Thoracic aorta (tissue), 2 donors: ENCODE results near the gene STK36. TPM values are rescaled to one million over a fixed set of nuclear protein-coding genes. Genes with fewer than 3 reads are reported as not detected.

Source experiments
- ATAC-seq: fragments of 150-250 bp; one replicate; pipeline ENCODE4 v1.8.0; 2017; ENCODE audit warnings: low read depth; ENCODE audit not compliant: insufficient number of reproducible peaks, low FRiP score
- DNase-seq: peaks from one replicate; pipeline ENCODE4 v3.0.0-alpha.2; 2020; ENCODE audit warnings: low spot score
- H3K27ac ChIP-seq, 2 donors: fragments of 200-600 bp; sonication (generic); 1 replicate in 1 of 2; 2 replicates in 1 of 2; pipeline ENCODE4 v1.5.1; 2016; ENCODE audit warnings: mild to moderate bottlenecking in 2 of 2, moderate library complexity in 2 of 2
- H3K27me3 ChIP-seq: fragments of 200-600 bp; sonication (generic); replicated peaks from 2 replicates; pipeline ENCODE4 v1.6.0; 2016; ENCODE audit warnings: mild to moderate bottlenecking; ENCODE audit not compliant: insufficient read depth
- H3K36me3 ChIP-seq: fragments of 200-600 bp; sonication (generic); one replicate; pipeline ENCODE4 v1.5.1; 2016
- H3K4me1 ChIP-seq, 2 donors: fragments of 200-600 bp; sonication (generic); 1 replicate in 1 of 2; 2 replicates in 1 of 2; pipeline versions ENCODE4 v1.5.1 to v1.6.0; 2016; ENCODE audit warnings: low read depth in 2 of 2, mild to moderate bottlenecking in 1 of 2; ENCODE audit not compliant: control insufficient read depth in 1 of 2
- H3K4me3 ChIP-seq: fragments of 200-600 bp; sonication (generic); 2 replicates; pipeline ENCODE4 v1.5.1; 2016; ENCODE audit warnings: mild to moderate bottlenecking
- H3K9me3 ChIP-seq: fragments of 200-600 bp; sonication (generic); 2 replicates; pipeline ENCODE4 v1.5.1; 2016
- total RNA-seq, 2 donors: library from RNA; depleted of rRNA; stranded (reverse); fragments of >200 nt; gene quantifications; one replicate each; pipeline versions ENCODE4 v1.1.0 to v1.2.3, GENCODE V29; 2016
- TF ChIP-seq, protein P1 (sequence below): fragments of 200-600 bp; sonication (generic); IDR thresholded peaks from one replicate; pipeline ENCODE4 v1.5.1; 2019; ENCODE audit warnings: antibody characterized with exemption

The STK36 gene
- total RNA-seq, 2 donors from 2014 or later = 26.0 to 55.4 TPM

DNA sequence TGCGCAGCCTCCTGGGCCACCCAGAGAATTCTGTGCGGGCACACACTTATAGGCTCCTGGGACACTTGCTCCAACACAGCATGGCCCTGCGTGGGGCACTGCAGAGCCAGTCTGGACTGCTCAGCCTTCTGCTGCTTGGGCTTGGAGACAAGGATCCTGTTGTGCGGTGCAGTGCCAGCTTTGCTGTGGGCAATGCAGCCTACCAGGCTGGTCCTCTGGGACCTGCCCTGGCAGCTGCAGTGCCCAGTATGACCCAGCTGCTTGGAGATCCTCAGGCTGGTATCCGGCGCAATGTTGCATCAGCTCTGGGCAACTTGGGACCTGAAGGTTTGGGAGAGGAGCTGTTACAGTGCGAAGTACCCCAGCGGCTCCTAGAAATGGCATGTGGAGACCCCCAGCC, 27.0 kb downstream of the STK36 start:
- Histone ChIP-seq H3K27ac (no peak overlapping the region), H3K4me3 (no peak overlapping the region), H3K9me3 (no peaks in the 10 kb centered on the region), H3K27me3 (no peaks in the 10 kb centered on the region), H3K4me1 (no peaks in the 10 kb centered on the region), H3K36me3 (peaks cover 40% of the 10 kb centered on the region)
- DNase-seq (no peak), ATAC-seq (no peak)
- TF ChIP-seq, protein P1, sequence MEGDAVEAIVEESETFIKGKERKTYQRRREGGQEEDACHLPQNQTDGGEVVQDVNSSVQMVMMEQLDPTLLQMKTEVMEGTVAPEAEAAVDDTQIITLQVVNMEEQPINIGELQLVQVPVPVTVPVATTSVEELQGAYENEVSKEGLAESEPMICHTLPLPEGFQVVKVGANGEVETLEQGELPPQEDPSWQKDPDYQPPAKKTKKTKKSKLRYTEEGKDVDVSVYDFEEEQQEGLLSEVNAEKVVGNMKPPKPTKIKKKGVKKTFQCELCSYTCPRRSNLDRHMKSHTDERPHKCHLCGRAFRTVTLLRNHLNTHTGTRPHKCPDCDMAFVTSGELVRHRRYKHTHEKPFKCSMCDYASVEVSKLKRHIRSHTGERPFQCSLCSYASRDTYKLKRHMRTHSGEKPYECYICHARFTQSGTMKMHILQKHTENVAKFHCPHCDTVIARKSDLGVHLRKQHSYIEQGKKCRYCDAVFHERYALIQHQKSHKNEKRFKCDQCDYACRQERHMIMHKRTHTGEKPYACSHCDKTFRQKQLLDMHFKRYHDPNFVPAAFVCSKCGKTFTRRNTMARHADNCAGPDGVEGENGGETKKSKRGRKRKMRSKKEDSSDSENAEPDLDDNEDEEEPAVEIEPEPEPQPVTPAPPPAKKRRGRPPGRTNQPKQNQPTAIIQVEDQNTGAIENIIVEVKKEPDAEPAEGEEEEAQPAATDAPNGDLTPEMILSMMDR = no peak

DNA sequence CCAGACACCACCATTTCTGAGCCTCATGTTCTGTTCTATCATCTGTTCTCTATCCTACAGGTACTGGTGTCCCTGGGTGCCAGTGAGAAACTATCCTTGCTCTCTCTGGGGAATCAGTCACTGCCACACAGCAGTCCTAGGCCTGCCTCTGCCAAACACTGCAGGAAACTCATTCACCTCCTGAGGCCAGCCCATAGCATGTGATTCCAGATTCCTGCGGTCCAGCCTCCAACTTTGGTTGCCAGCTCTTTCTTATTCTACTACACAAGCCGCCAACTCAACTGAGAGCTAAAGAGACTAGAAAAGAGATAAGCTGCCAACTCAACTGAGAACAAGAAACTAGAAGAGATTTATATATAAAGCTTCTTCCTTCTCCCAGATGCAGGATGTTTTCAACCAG, 29.9 kb downstream of the STK36 start:
- no peak overlapping the region for H3K4me3 ChIP-seq
- TF ChIP-seq, protein P1 = no peak
- no peaks in the 10 kb centered on the region for H3K9me3 ChIP-seq
- H3K27ac ChIP-seq = no peak overlapping the region
- no peaks in the 10 kb centered on the region for H3K4me1 ChIP-seq
- ATAC-seq = no peak
- DNase-seq = no peak
- no peaks in the 10 kb centered on the region for H3K27me3 ChIP-seq
- peaks cover 23% of the 10 kb centered on the region for H3K36me3 ChIP-seq

DNA sequence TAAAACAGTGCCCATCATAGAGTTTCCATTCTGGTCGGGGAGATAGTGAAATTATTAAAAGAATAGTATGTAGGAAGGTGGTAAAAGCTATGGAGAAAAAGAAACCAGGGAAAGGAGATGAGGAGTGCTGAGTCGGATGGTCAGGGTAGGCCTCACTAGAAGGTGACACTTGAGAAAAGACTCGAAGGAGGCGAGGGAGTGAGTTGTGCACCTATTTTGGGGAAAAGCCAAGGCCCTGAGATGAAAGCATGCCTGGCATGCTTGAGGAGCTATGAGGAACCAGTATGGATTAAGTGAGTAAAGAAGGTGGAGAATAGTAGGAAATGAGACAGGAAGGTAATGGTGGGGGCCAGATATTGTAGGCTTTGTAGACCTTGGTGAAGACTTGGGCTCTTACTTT, 31.5 kb downstream of the STK36 start:
- no peaks in the 10 kb centered on the region for H3K4me1 ChIP-seq
- TF ChIP-seq, protein P1 = no peak
- peaks cover 18% of the 10 kb centered on the region for H3K36me3 ChIP-seq
- DNase-seq (no peak), ATAC-seq (no peak)
- no peak overlapping the region for H3K27ac ChIP-seq
- H3K9me3 ChIP-seq = no peaks in the 10 kb centered on the region
- H3K4me3 ChIP-seq = no peak overlapping the region
- H3K27me3 ChIP-seq = no peaks in the 10 kb centered on the region

DNA sequence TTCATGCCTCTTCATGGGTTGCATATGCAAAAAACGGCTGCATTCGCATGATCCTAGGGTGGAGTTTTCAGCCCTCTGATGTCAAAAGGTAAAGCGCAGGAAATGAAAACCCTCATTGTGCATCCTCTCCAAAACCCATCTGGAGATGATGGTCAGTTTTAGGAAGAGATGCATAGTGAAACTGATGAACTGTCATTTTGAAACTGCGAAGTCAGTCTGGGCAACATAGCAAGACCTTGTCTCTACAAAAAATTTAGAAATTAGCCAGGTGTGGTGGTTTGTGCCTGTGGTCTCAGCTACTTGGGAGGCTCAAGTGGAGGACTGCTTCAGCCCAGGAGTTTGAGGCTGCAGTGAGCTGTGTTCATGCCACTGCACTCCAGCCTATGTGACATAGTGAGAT, 36.2 kb downstream of the STK36 start:
- TF ChIP-seq, protein P1 = no peak
- DNase-seq = no peak
- Histone ChIP-seq H3K27me3 (no peaks in the 10 kb centered on the region), H3K36me3 (no peaks in the 10 kb centered on the region), H3K9me3 (no peaks in the 10 kb centered on the region), H3K4me3 (no peak overlapping the region), H3K27ac (no peak overlapping the region), H3K4me1 (peaks cover 3 to 16% of the 10 kb centered on the region in 2 donors)
- ATAC-seq = no peak

DNA sequence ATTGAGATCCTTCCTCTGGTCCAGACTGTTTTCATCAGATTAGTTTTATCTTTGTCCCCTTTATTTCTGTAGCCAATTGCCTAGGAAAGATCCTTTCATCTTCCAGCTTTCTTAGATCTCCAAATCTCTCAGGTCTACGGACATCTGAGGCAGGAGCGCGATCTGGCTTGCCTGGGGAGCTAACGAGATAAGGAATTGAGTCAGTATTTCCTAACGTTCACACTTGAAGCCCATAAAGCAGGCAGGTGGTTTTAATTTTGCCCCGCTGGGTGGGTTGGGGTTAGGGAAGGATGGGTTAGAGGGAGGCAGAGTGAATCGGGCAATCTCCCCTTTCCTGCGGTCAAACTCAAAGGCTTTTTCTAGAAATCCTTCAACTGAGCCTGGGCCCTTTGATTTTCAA, 38.0 kb downstream of the STK36 start:
- Histone ChIP-seq H3K4me1 (peaks cover 3 to 16% of the 10 kb centered on the region in 2 donors), H3K27me3 (no peaks in the 10 kb centered on the region), H3K4me3 (peak overlapping the region; percentile 86), H3K36me3 (no peaks in the 10 kb centered on the region), H3K9me3 (no peaks in the 10 kb centered on the region), H3K27ac (no peak overlapping the region)
- ATAC-seq = no peak
- TF ChIP-seq, protein P1 = no peak
- no peak for DNase-seq
